ENCODE data around the gene SYT2.

DNA sequence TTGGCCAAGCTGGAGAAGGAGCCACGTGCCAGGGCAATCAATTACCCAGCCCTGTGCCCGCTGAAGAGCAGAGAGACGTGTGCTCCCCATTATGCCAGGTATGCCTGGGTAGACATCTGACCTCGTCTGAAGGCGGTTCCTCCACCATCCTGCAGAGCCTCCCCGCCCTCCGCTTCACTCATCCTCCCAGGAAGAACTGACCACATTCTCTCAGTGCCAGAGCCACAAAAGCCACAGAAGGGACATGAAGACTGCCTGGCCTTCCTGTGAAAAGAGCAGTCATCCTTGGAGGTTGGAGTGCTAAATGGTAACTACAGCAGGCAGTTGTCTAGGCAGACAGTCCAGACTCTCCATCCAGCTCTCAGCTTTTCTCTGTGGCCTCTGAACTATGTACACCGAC is 12.0 kb downstream of the SYT2 start:
- TF ChIP-seq POLR2A (IDR thresholded peaks at IDR 0.05) = no peak
- TF ChIP-seq, protein P1, sequence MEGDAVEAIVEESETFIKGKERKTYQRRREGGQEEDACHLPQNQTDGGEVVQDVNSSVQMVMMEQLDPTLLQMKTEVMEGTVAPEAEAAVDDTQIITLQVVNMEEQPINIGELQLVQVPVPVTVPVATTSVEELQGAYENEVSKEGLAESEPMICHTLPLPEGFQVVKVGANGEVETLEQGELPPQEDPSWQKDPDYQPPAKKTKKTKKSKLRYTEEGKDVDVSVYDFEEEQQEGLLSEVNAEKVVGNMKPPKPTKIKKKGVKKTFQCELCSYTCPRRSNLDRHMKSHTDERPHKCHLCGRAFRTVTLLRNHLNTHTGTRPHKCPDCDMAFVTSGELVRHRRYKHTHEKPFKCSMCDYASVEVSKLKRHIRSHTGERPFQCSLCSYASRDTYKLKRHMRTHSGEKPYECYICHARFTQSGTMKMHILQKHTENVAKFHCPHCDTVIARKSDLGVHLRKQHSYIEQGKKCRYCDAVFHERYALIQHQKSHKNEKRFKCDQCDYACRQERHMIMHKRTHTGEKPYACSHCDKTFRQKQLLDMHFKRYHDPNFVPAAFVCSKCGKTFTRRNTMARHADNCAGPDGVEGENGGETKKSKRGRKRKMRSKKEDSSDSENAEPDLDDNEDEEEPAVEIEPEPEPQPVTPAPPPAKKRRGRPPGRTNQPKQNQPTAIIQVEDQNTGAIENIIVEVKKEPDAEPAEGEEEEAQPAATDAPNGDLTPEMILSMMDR (IDR thresholded peaks at IDR 0.05 in 8 of 11, conservative IDR thresholded peaks at IDR 0.05 in 3 of 11) = no peak

Data from spleen (tissue), 7 donors.